Measurements from ENCODE around the gene GBF1.

GRCh38 chr10:102410429-102411073, 165.2 kb downstream of the GBF1 start:
- TF ChIP-seq CTCF (IDR thresholded peaks at IDR 0.05) (no peak), POLR2A (IDR thresholded peaks at IDR 0.05) (no peak)

All from right lobe of liver (tissue), 4 donors.